Measurements from ENCODE around the gene HYAL2. TPM values are rescaled to one million over a fixed set of nuclear protein-coding genes. Genes with fewer than 3 reads are reported as not detected.

The HYAL2 gene
- total and polyA plus RNA-seq, 9 donors = 10.9 to 81.6 (median 41.2) TPM

GRCh38 chr3:50339485-50340146 lies 17.1 kb upstream of the HYAL2 start:
- DNase-seq = peak in 1 of 5 donors; percentile 42
- no peak for TF ChIP-seq POLR2A (IDR thresholded peaks at IDR 0.05)
- TF ChIP-seq EP300 (IDR thresholded peaks at IDR 0.05) = no peak
- peak overlapping the region in 1 of 2 donors; percentile 21 for H3K27ac ChIP-seq
- peaks cover 13% of the 10 kb centered on the region for H3K4me1 ChIP-seq (ENCODE audit: insufficient read depth)
- H3K36me3 ChIP-seq = no peaks in the 10 kb centered on the region
- intact Hi-C loops (cut with DNase I) = no loop called here
- peak overlapping the region; percentile 56 for H3K4me3 ChIP-seq
- H3K27me3 ChIP-seq = no peaks in the 10 kb centered on the region
- H3K9me3 ChIP-seq = no peaks in the 10 kb centered on the region
- 81 to 86% (median 82%) methylated on average over 14 of the region's 14 CpGs for WGBS, 3 donors

- Histone ChIP-seq H3K4me3 (no peak overlapping the region), H3K27ac (no peak overlapping the region), H3K27me3 (no peaks in the 10 kb centered on the region), H3K9me3 (no peaks in the 10 kb centered on the region), H3K4me1 (ENCODE audit: insufficient read depth) (peaks cover 14% of the 10 kb centered on the region), H3K36me3 (no peaks in the 10 kb centered on the region)
- intact Hi-C loops (cut with DNase I) = no loop called here
- 74 to 77% (median 75%) methylated on average over 5 of the region's 5 CpGs for WGBS, 3 donors
- TF ChIP-seq CTCF (IDR thresholded peaks at IDR 0.05) = no peak
- TF ChIP-seq EP300 (IDR thresholded peaks at IDR 0.05) = no peak
- no peak for TF ChIP-seq POLR2A (IDR thresholded peaks at IDR 0.05)
- no peak for DNase-seq
These were observed 16.4 kb upstream of the HYAL2 start for GRCh38 chr3:50338965-50339364.

- TF ChIP-seq CTCF (IDR thresholded peaks at IDR 0.05) (peak in 1 of 3 donors; percentile 41), POLR2A (IDR thresholded peaks at IDR 0.05) (peak; percentile 84), EP300 (IDR thresholded peaks at IDR 0.05) (peak; percentile 73)
- H3K27ac ChIP-seq = peak overlapping the region; percentile 91 to 93
- peak; percentile 99 for DNase-seq
- H3K4me3 ChIP-seq = peak overlapping the region; percentile 82
- H3K9me3 ChIP-seq = no peaks in the 10 kb centered on the region
- WGBS, 3 donors = 0% methylated on average over 42 to 79 of the region's 79 CpGs
- H3K36me3 ChIP-seq = no peaks in the 10 kb centered on the region
- no peaks in the 10 kb centered on the region for H3K27me3 ChIP-seq
- H3K4me1 ChIP-seq (ENCODE audit: insufficient read depth) = peaks cover 16% of the 10 kb centered on the region
- intact Hi-C loops (cut with DNase I) = no loop called here
These were observed 14.8 kb upstream of the HYAL2 start for GRCh38 chr3:50337175-50337861.

GRCh38 chr3:50336452-50337174 lies 14.1 kb upstream of the HYAL2 start:
- Histone ChIP-seq H3K4me3 (peak overlapping the region; percentile 82), H3K27me3 (no peaks in the 10 kb centered on the region), H3K36me3 (no peaks in the 10 kb centered on the region), H3K4me1 (ENCODE audit: insufficient read depth) (peaks cover 16% of the 10 kb centered on the region), H3K27ac (peak overlapping the region; percentile 83 to 91), H3K9me3 (no peaks in the 10 kb centered on the region)
- TF ChIP-seq EP300 (IDR thresholded peaks at IDR 0.05) (no peak), CTCF (IDR thresholded peaks at IDR 0.05) (no peak)
- WGBS, 3 donors = 0 to 1% (median 1%) methylated on average over 15 to 31 of the region's 31 CpGs
- DNase-seq = no peak
- intact Hi-C loops (cut with DNase I) = no loop called here

Measured in ovary (tissue), 9 donors.